ENCODE data around the gene RAB12. TPM values are rescaled to one million over a fixed set of nuclear protein-coding genes. Genes with fewer than 3 reads are reported as not detected.

RAB12 gene
- total and polyA plus RNA-seq, 2 of the 13 experiments (the other 11 are each of a cell fraction or from before 2014, with no cell fraction given) = 9.5 to 25.3 TPM

DNA sequence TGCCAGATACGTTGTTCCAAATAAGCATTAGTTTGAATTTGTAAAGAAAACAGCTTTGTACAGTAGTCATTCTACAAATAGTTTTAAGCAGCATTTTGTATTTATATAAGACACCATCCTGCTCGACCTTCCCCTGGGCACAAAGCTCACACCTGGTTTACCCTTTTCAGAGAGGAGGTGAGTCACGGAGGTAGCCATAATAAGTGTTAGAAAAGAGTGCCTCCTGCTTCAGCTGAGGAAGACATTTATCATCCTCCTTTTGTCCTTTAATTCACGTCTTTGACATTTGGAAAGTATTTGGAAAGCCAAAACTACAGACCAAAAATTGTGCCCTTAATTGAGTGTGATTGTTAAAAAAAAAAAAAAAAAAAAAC lies 6.8 kb downstream of the RAB12 start (continued):
- TF ChIP-seq, protein P1, sequence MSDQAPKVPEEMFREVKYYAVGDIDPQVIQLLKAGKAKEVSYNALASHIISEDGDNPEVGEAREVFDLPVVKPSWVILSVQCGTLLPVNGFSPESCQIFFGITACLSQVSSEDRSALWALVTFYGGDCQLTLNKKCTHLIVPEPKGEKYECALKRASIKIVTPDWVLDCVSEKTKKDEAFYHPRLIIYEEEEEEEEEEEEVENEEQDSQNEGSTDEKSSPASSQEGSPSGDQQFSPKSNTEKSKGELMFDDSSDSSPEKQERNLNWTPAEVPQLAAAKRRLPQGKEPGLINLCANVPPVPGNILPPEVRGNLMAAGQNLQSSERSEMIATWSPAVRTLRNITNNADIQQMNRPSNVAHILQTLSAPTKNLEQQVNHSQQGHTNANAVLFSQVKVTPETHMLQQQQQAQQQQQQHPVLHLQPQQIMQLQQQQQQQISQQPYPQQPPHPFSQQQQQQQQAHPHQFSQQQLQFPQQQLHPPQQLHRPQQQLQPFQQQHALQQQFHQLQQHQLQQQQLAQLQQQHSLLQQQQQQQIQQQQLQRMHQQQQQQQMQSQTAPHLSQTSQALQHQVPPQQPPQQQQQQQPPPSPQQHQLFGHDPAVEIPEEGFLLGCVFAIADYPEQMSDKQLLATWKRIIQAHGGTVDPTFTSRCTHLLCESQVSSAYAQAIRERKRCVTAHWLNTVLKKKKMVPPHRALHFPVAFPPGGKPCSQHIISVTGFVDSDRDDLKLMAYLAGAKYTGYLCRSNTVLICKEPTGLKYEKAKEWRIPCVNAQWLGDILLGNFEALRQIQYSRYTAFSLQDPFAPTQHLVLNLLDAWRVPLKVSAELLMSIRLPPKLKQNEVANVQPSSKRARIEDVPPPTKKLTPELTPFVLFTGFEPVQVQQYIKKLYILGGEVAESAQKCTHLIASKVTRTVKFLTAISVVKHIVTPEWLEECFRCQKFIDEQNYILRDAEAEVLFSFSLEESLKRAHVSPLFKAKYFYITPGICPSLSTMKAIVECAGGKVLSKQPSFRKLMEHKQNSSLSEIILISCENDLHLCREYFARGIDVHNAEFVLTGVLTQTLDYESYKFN (CRISPR knock-in tag; conservative IDR thresholded peaks at IDR 0.05) = peak; percentile 38
- peak; percentile 27; the same call in 1 of the 2 replicates for TF ChIP-seq HNF4A (CRISPR knock-in tag; IDR thresholded peaks at IDR 0.05)
- TF ChIP-seq ZNF713 (CRISPR knock-in tag; IDR thresholded peaks at IDR 0.05) = no peak
- peak; percentile 76 for TF ChIP-seq FOSL2 (CRISPR knock-in tag; IDR thresholded peaks at IDR 0.05)
- TF ChIP-seq PHF5A (CRISPR knock-in tag; IDR thresholded peaks at IDR 0.05; ENCODE audit: low read depth, unreplicated experiment) = no peak
- TF ChIP-seq ZNF672 (CRISPR knock-in tag; IDR thresholded peaks at IDR 0.05) = no peak
- TF ChIP-seq FOXP1 (IDR thresholded peaks at IDR 0.05) = no peak
- TF ChIP-seq FOXP1 (CRISPR knock-in tag; IDR thresholded peaks at IDR 0.05) = no peak
- TF ChIP-seq, protein P2, sequence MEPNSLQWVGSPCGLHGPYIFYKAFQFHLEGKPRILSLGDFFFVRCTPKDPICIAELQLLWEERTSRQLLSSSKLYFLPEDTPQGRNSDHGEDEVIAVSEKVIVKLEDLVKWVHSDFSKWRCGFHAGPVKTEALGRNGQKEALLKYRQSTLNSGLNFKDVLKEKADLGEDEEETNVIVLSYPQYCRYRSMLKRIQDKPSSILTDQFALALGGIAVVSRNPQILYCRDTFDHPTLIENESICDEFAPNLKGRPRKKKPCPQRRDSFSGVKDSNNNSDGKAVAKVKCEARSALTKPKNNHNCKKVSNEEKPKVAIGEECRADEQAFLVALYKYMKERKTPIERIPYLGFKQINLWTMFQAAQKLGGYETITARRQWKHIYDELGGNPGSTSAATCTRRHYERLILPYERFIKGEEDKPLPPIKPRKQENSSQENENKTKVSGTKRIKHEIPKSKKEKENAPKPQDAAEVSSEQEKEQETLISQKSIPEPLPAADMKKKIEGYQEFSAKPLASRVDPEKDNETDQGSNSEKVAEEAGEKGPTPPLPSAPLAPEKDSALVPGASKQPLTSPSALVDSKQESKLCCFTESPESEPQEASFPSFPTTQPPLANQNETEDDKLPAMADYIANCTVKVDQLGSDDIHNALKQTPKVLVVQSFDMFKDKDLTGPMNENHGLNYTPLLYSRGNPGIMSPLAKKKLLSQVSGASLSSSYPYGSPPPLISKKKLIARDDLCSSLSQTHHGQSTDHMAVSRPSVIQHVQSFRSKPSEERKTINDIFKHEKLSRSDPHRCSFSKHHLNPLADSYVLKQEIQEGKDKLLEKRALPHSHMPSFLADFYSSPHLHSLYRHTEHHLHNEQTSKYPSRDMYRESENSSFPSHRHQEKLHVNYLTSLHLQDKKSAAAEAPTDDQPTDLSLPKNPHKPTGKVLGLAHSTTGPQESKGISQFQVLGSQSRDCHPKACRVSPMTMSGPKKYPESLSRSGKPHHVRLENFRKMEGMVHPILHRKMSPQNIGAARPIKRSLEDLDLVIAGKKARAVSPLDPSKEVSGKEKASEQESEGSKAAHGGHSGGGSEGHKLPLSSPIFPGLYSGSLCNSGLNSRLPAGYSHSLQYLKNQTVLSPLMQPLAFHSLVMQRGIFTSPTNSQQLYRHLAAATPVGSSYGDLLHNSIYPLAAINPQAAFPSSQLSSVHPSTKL (CRISPR knock-in tag; IDR thresholded peaks at IDR 0.05) = 0 out of 2 replicates have a peak, but pooled peaks have one; percentile 16

Data from HepG2 (cell line).